WTC11 (cell line): ENCODE data around the gene C9orf50. TPM values are rescaled to one million over a fixed set of nuclear protein-coding genes. Genes with fewer than 3 reads are reported as not detected.

Experiments used
- ATAC-seq: fragments of 200-7000 bp; cut with Tn5 transposase; 2 replicates; pipeline ENCODE4 v1.10.0; 2021; ENCODE audit warnings: mild to moderate bottlenecking, moderate library complexity
- CTCF ChIA-PET: fragments of 300-600 bp; sonication (Branson Sonifier 250); formaldehyde crosslinking; loops from one replicate; lab custom pipeline; 2021; ENCODE audit warnings: antibody characterized with exemption; lab: Charles Lee
- POLR2A ChIA-PET: fragments of 350-600 bp; sonication (Branson Sonifier 250); formaldehyde crosslinking; loops from one replicate; lab custom pipeline; 2021; ENCODE audit warnings: antibody characterized with exemption; lab: Charles Lee
- DNase-seq: peaks from one replicate; pipeline ENCODE4 v3.0.0; 2021; ENCODE audit warnings: low spot score
- H3K27ac Mint-ChIP-seq: 2 replicates; pipeline ENCODE4 v1.8.0; 2021; ENCODE audit warnings: mixed read lengths
- H3K27me3 Mint-ChIP-seq: 2 replicates; pipeline ENCODE4 v1.8.0; 2021; ENCODE audit warnings: low read depth, mild to moderate bottlenecking, moderate library complexity, mixed read lengths
- H3K36me3 Mint-ChIP-seq: 2 replicates; pipeline ENCODE4 v1.8.0; 2021; ENCODE audit warnings: mixed read lengths
- H3K4me1 Mint-ChIP-seq: 2 replicates; pipeline ENCODE4 v1.8.0; 2022; ENCODE audit warnings: mixed read lengths
- H3K4me3 Mint-ChIP-seq: 2 replicates; pipeline ENCODE4 v1.8.0; 2021; ENCODE audit warnings: mild to moderate bottlenecking, moderate library complexity, mixed read lengths
- H3K9me3 Mint-ChIP-seq: 2 replicates; pipeline ENCODE4 v1.8.0; 2021; ENCODE audit warnings: mixed read lengths
- GTF2I ChIP-seq: fragments of 250-450 bp; sonication (Bioruptor Pico); conservative IDR thresholded peaks from 2 replicates; pipeline ENCODE4 v1.4.0; 2021; ENCODE audit warnings: mild to moderate bottlenecking
- NFATC4 ChIP-seq: fragments of 250-450 bp; sonication (Bioruptor Pico); IDR thresholded peaks from 2 replicates; pipeline ENCODE4 v1.9.0; 2021; ENCODE audit warnings: mild to moderate bottlenecking
- PRRX2 ChIP-seq: fragments of 250-450 bp; sonication (Bioruptor Pico); IDR thresholded peaks from 2 replicates; pipeline ENCODE4 v1.8.0; 2021; ENCODE audit warnings: mild to moderate bottlenecking
- SP1 ChIP-seq: sonication (generic); formaldehyde crosslinking; conservative IDR thresholded peaks from 2 replicates; pipeline ENCODE4 v1.8.1; 2022; ENCODE audit warnings: missing genetic modification reagents
- TEAD1 ChIP-seq: sonication (generic); formaldehyde crosslinking; IDR thresholded peaks from 2 replicates; pipeline ENCODE4 v1.8.0; 2022; ENCODE audit warnings: mild to moderate bottlenecking, missing genetic modification reagents
- ZNF263 ChIP-seq: sonication (generic); formaldehyde crosslinking; IDR thresholded peaks from 2 replicates; pipeline ENCODE4 v1.8.1; 2022; ENCODE audit warnings: low read depth, mild to moderate bottlenecking, moderate library complexity, missing genetic modification reagents
- total RNA-seq: library from RNA; stranded (reverse); gene quantifications from 3 replicates; pipeline ENCODE4 v1.2.3, GENCODE V29; 2021
- TF ChIP-seq, protein P1 (sequence below): sonication (generic); formaldehyde crosslinking; IDR thresholded peaks from 2 replicates; pipeline ENCODE4 v1.8.1; 2023; ENCODE audit warnings: mild to moderate bottlenecking, moderate library complexity, missing genetic modification reagents
- TF ChIP-seq, protein P2 (sequence below): fragments of 200-600 bp; IDR thresholded peaks from 2 replicates; pipeline ENCODE4 v1.8.0; 2022; ENCODE audit warnings: antibody characterized with exemption
- TF ChIP-seq, protein P3 (sequence below): sonication (generic); formaldehyde crosslinking; IDR thresholded peaks from 2 replicates; pipeline ENCODE4 v1.8.0; 2022; ENCODE audit warnings: missing genetic modification reagents

Gene C9orf50
- total RNA-seq, 1 experiment from 2014 or later = 0.11 TPM

DNA sequence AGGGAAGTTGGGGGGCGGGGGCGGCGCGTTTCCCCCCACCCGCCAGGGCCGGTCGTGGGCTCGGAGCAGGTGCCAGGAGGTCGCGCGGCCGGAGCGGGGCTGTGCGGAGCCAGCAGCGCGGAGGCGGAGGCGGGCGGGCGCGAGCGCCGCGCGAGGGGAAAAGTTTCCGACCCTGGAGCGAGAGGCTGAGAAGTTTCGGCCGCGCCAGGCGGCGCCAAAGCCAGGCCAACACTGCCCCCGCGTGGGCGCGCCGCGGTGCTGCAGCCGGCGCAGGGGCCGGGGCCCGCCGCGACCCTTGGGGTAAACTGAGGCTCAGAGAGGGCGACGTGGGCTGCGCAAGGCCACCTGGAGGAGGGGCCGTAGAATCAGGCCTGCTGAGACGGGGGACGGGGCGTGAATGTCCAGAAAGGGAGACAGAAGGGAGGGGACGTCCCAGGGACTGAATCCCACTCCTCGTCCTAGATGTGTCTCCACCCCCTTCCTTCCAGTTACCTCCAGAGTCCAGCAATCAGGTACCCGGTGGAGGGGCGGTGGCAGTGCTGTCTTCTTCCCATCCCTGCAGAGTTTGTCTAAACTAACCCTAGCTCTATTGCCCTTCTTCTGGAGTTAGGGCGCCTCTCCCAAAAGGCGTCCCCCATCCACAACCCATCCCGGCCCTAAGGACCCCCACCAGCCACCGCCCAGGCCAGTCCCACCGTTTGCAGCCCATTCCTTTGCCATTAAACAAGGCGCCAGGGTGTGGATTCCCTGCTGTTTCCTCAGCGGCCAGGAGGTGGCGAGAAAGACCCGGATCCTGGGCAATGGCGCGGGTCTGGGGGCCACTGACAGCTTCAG lies 10.2 kb downstream of the C9orf50 start (continued):
- TF ChIP-seq GTF2I (CRISPR knock-in tag) = peak; percentile 40; the same call in 1 of the 2 replicates
- TF ChIP-seq, protein P1, sequence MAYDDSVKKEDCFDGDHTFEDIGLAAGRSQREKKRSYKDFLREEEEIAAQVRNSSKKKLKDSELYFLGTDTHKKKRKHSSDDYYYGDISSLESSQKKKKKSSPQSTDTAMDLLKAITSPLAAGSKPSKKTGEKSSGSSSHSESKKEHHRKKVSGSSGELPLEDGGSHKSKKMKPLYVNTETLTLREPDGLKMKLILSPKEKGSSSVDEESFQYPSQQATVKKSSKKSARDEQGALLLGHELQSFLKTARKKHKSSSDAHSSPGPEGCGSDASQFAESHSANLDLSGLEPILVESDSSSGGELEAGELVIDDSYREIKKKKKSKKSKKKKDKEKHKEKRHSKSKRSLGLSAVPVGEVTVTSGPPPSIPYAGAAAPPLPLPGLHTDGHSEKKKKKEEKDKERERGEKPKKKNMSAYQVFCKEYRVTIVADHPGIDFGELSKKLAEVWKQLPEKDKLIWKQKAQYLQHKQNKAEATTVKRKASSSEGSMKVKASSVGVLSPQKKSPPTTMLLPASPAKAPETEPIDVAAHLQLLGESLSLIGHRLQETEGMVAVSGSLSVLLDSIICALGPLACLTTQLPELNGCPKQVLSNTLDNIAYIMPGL (CRISPR knock-in tag) = 0 out of 2 replicates have a peak, but pooled peaks have one; percentile 12
- TF ChIP-seq, protein P2, sequence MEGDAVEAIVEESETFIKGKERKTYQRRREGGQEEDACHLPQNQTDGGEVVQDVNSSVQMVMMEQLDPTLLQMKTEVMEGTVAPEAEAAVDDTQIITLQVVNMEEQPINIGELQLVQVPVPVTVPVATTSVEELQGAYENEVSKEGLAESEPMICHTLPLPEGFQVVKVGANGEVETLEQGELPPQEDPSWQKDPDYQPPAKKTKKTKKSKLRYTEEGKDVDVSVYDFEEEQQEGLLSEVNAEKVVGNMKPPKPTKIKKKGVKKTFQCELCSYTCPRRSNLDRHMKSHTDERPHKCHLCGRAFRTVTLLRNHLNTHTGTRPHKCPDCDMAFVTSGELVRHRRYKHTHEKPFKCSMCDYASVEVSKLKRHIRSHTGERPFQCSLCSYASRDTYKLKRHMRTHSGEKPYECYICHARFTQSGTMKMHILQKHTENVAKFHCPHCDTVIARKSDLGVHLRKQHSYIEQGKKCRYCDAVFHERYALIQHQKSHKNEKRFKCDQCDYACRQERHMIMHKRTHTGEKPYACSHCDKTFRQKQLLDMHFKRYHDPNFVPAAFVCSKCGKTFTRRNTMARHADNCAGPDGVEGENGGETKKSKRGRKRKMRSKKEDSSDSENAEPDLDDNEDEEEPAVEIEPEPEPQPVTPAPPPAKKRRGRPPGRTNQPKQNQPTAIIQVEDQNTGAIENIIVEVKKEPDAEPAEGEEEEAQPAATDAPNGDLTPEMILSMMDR = peak; percentile 92
- TF ChIP-seq, protein P3, sequence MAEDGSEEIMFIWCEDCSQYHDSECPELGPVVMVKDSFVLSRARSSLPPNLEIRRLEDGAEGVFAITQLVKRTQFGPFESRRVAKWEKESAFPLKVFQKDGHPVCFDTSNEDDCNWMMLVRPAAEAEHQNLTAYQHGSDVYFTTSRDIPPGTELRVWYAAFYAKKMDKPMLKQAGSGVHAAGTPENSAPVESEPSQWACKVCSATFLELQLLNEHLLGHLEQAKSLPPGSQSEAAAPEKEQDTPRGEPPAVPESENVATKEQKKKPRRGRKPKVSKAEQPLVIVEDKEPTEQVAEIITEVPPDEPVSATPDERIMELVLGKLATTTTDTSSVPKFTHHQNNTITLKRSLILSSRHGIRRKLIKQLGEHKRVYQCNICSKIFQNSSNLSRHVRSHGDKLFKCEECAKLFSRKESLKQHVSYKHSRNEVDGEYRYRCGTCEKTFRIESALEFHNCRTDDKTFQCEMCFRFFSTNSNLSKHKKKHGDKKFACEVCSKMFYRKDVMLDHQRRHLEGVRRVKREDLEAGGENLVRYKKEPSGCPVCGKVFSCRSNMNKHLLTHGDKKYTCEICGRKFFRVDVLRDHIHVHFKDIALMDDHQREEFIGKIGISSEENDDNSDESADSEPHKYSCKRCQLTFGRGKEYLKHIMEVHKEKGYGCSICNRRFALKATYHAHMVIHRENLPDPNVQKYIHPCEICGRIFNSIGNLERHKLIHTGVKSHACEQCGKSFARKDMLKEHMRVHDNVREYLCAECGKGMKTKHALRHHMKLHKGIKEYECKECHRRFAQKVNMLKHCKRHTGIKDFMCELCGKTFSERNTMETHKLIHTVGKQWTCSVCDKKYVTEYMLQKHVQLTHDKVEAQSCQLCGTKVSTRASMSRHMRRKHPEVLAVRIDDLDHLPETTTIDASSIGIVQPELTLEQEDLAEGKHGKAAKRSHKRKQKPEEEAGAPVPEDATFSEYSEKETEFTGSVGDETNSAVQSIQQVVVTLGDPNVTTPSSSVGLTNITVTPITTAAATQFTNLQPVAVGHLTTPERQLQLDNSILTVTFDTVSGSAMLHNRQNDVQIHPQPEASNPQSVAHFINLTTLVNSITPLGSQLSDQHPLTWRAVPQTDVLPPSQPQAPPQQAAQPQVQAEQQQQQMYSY (CRISPR knock-in tag) = peak; percentile 65

DNA sequence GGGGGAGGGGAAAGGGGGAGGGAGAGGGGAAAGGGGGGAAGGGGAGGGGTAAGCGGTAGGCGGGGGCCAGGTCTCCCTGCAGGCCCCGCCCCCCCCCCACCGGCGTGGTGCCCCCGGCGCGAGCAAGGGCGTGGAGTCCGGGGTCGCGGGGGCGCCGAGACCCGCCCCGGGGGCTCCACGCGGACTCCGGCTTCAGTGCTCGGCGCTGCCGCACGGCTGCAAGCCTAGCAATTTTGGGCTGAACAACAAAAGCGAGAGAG lies 10.8 kb downstream of the C9orf50 start:
- DNase-seq (no peak), ATAC-seq (no peak)
- Mint-ChIP-seq H3K36me3 (no peaks in the 10 kb centered on the region), H3K27me3 (peaks cover 11% of the 10 kb centered on the region), H3K4me1 (peaks cover 24% of the 10 kb centered on the region), H3K9me3 (no peaks in the 10 kb centered on the region), H3K4me3 (peak overlapping the region; percentile 33), H3K27ac (no peak overlapping the region)
- POLR2A ChIA-PET = no interaction called here
- CTCF ChIA-PET = interaction anchor here (1.9 to 4.6 kb wide), 3 partner anchors 14 to 113 kb away, joined by 7 to 35 read pairs (median 14); no protein-coding TSS in a partner anchor
- TF ChIP-seq PRRX2 (no peak), TEAD1 (CRISPR knock-in tag) (no peak), ZNF263 (CRISPR knock-in tag) (no peak), SP1 (no peak)

DNA sequence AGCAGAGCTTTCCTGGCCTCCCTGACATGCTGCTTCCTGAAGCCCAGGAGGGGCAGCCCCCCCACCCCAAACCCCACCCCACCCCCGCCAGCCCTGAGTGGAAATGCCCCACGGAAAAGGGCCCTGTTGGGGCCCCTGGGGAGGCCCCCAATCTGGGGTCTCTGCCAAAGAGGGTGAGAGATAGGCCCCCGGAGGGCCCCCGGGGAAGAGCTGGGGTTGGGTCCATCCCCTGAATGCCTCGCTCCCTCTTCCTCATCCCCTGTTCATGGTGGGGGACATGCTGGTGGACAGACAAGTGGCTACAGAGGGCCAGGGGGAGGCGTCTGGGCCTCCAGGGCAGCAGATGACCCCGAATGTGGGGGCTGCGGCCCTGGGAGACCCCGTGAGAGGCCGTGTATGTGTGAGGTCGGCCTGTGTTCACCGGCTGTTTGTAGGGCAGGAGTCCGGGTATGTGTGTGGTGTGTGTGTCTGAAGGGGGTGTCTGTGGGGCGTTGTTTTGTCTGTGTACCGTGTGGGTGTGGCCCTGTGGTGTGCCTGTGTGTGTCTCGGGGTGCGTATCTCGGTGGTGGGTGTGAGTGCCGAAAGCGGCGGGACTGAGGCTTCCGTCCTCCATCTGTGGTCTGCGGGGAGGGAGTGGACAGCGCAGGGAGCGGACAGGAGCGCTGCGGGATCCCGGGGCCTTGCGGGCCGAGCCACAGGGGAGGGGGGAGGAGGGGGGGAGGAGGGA lies 11.3 kb downstream of the C9orf50 start:
- TF ChIP-seq SP1 (0 out of 2 replicates have a peak, but pooled peaks have one; percentile 14), NFATC4 (CRISPR knock-in tag) (no peak)
- TF ChIP-seq, all 79 proteins: peak for 1
- DNase-seq = no peak
- no peaks in the 10 kb centered on the region for H3K36me3 Mint-ChIP-seq
- ChIA-PET CTCF (interaction anchor here (1.0 to 5.1 kb wide), 19 partner anchors 11 to 478 kb away, joined by 3 to 35 read pairs (median 8); partner anchors contain the start of genes C9orf50 and IER5L), POLR2A (interaction anchor here (1.4 to 1.6 kb wide), 2 partner anchors 13 to 432 kb away, joined by 4 to 6 read pairs; partner anchors contain the start of gene IER5L)
- peaks cover 11% of the 10 kb centered on the region for H3K27me3 Mint-ChIP-seq
- ATAC-seq = no peak
- no peaks in the 10 kb centered on the region for H3K9me3 Mint-ChIP-seq
- H3K4me1 Mint-ChIP-seq = peaks cover 28% of the 10 kb centered on the region
- H3K27ac Mint-ChIP-seq = peak overlapping the region; percentile 41; the same call in 1 of the 2 replicates
- peak overlapping the region; percentile 85 for H3K4me3 Mint-ChIP-seq
